Neural cell (in vitro differentiated cells): ENCODE measurements around the gene SLC30A7. TPM values are rescaled to one million over a fixed set of nuclear protein-coding genes. Genes with fewer than 3 reads are reported as not detected.

Experiments
- H2AFZ ChIP-seq: fragments of 200-600, 300-800 bp; sonication (generic), shearing (Covaris generic); 2 replicates; pipeline ENCODE4 v1.6.0; 2014; ENCODE audit warnings: low read depth, mild to moderate bottlenecking, antibody characterized with exemption, low read length, moderate library complexity
- H3F3A ChIP-seq: fragments of 200-600 bp; shearing (Covaris generic); 2 replicates; pipeline ENCODE4 v1.6.1; 2016; ENCODE audit warnings: mild to moderate bottlenecking, moderate library complexity, mixed read lengths, antibody characterized with exemption, low read length; ENCODE audit not compliant: insufficient read depth, poor library complexity, severe bottlenecking
- H3K27ac ChIP-seq: fragments of 200-600, 300-800 bp; sonication (generic), shearing (Covaris generic); 2 replicates; pipeline ENCODE4 v1.5.1; 2014; ENCODE audit warnings: mild to moderate bottlenecking, low read length, moderate library complexity
- H3K27me3 ChIP-seq: fragments of 300-800, 200-600 bp; sonication (generic), shearing (Covaris generic); 2 replicates; pipeline ENCODE4 v1.6.0; 2014; ENCODE audit warnings: mild to moderate bottlenecking, low read depth, low read length, moderate library complexity; ENCODE audit not compliant: insufficient read depth
- H3K36me3 ChIP-seq: fragments of 300-800, 200-600 bp; sonication (generic), shearing (Covaris generic); 2 replicates; pipeline ENCODE4 v1.5.1; 2014; ENCODE audit warnings: mild to moderate bottlenecking, antibody characterized with exemption, low read length, moderate library complexity; ENCODE audit not compliant: insufficient read depth
- H3K4me2 ChIP-seq: fragments of 300-800, 200-600 bp; sonication (generic), shearing (Covaris generic); 2 replicates; pipeline ENCODE4 v1.6.0; 2014; ENCODE audit warnings: mild to moderate bottlenecking, low read length
- H3K4me3 ChIP-seq: fragments of 300-800, 200-600 bp; sonication (generic), shearing (Covaris generic); 2 replicates; pipeline ENCODE4 v1.5.1; 2014; ENCODE audit warnings: mild to moderate bottlenecking, low read length, moderate library complexity
- H3K79me2 ChIP-seq: fragments of 200-600 bp; shearing (Covaris generic); replicated peaks from 2 replicates; pipeline ENCODE4 v1.6.0; 2014; ENCODE audit warnings: mild to moderate bottlenecking, low read length, moderate library complexity; ENCODE audit not compliant: insufficient read depth
- H3K9ac ChIP-seq: fragments of 300-800, 200-600 bp; sonication (generic), shearing (Covaris generic); 2 replicates; pipeline ENCODE4 v1.6.1; 2016; ENCODE audit warnings: mild to moderate bottlenecking, low read length, mixed read lengths
- H3K9me2 ChIP-seq: fragments of 200-600 bp; shearing (Covaris generic); 2 replicates; pipeline ENCODE4 v1.6.1; 2016; ENCODE audit warnings: mild to moderate bottlenecking, low read length, mixed read lengths; ENCODE audit not compliant: insufficient read depth
- H3K9me3 ChIP-seq: fragments of 200-600, 300-800 bp; sonication (generic), shearing (Covaris generic); 2 replicates; pipeline ENCODE4 v1.6.1; 2016; ENCODE audit warnings: mild to moderate bottlenecking, mixed run types, low read length, moderate library complexity, mixed read lengths
- H4K20me1 ChIP-seq: fragments of 200-600 bp; shearing (Covaris generic); 2 replicates; pipeline ENCODE4 v1.6.1; 2016; ENCODE audit warnings: mild to moderate bottlenecking, mixed run types; ENCODE audit not compliant: insufficient read depth
- CTCF ChIP-seq: fragments of 450-650 bp; IDR thresholded peaks from 2 replicates; pipeline ENCODE4 v1.5.1; 2014; ENCODE audit warnings: antibody characterized with exemption, mild to moderate bottlenecking, moderate library complexity; ENCODE audit not compliant: poor library complexity, severe bottlenecking
- EP300 ChIP-seq: fragments of 450-650 bp; conservative IDR thresholded peaks from 2 replicates; pipeline ENCODE4 v1.6.1; 2014; ENCODE audit warnings: antibody characterized with exemption, mild to moderate bottlenecking, moderate library complexity; ENCODE audit not compliant: poor library complexity, severe bottlenecking
- EZH2 ChIP-seq: fragments of 200-600, 300-800 bp; shearing (Covaris generic), sonication (generic); IDR thresholded peaks from 2 replicates; pipeline ENCODE4 v1.6.1; 2014; ENCODE audit warnings: antibody characterized with exemption, low read length, borderline replicate concordance, mild to moderate bottlenecking; ENCODE audit not compliant: insufficient read depth, poor library complexity, severe bottlenecking
- MXI1 ChIP-seq: fragments of 450-650 bp; conservative IDR thresholded peaks from 2 replicates; pipeline ENCODE4 v1.6.1; 2014; ENCODE audit warnings: antibody characterized with exemption, mild to moderate bottlenecking; ENCODE audit not compliant: poor library complexity, severe bottlenecking
- POLR2AphosphoS5 ChIP-seq: IDR thresholded peaks from 2 replicates; pipeline ENCODE4 v1.6.1; 2012
- RAD21 ChIP-seq: fragments of 450-650 bp; conservative IDR thresholded peaks from 2 replicates; pipeline ENCODE4 v1.6.1; 2014; ENCODE audit warnings: antibody characterized with exemption, mild to moderate bottlenecking, moderate library complexity
- REST ChIP-seq: IDR thresholded peaks from 2 replicates; pipeline ENCODE4 v1.6.1; 2012; ENCODE audit warnings: borderline replicate concordance
- SMC3 ChIP-seq: fragments of 450-650 bp; conservative IDR thresholded peaks from 2 replicates; pipeline ENCODE4 v1.6.1; 2014; ENCODE audit warnings: antibody characterized with exemption, mild to moderate bottlenecking, moderate library complexity; ENCODE audit not compliant: poor library complexity
- TAF1 ChIP-seq: IDR thresholded peaks from 2 replicates; pipeline ENCODE4 v1.6.1; 2012; ENCODE audit warnings: low read depth
- polyA plus RNA-seq: library from polyadenylated mRNA; depleted of rRNA; stranded (reverse); fragments of >200 nt; gene quantifications from 2 replicates; pipeline ENCODE4 v1.2.3, GENCODE V29; 2014

SLC30A7 gene
- polyA plus RNA-seq, 1 donor from 2014 or later = 19.8 TPM

GRCh38 chr1:101005871-101006270 lies 110.0 kb downstream of the SLC30A7 start:
- Histone ChIP-seq H3F3A (no peaks in the 10 kb centered on the region), H3K9me3 (no peaks in the 10 kb centered on the region), H3K4me2 (no peak overlapping the region), H3K4me3 (no peak overlapping the region), H3K36me3 (no peaks in the 10 kb centered on the region), H2AFZ (no peak overlapping the region), H3K27me3 (no peaks in the 10 kb centered on the region), H4K20me1 (no peaks in the 10 kb centered on the region), H3K9ac (no peak overlapping the region), H3K27ac (no peak overlapping the region), H3K79me2 (no peaks in the 10 kb centered on the region), H3K9me2 (no peaks in the 10 kb centered on the region)
- TF ChIP-seq MXI1 (no peak), EZH2 (no peak), REST (no peak), SMC3 (no peak), RAD21 (no peak), POLR2AphosphoS5 (no peak), EP300 (no peak), CTCF (no peak), TAF1 (no peak)

- H4K20me1 ChIP-seq = no peaks in the 10 kb centered on the region
- H3K36me3 ChIP-seq = no peaks in the 10 kb centered on the region
- no peaks in the 10 kb centered on the region for H3F3A ChIP-seq
- no peaks in the 10 kb centered on the region for H3K9me3 ChIP-seq
- no peak overlapping the region for H3K9ac ChIP-seq
- H3K27me3 ChIP-seq = no peaks in the 10 kb centered on the region
- H3K4me2 ChIP-seq = no peak overlapping the region
- H3K27ac ChIP-seq = no peak overlapping the region
- no peak overlapping the region for H3K4me3 ChIP-seq
- H3K9me2 ChIP-seq = no peaks in the 10 kb centered on the region
- H2AFZ ChIP-seq = no peak overlapping the region
- TF ChIP-seq TAF1 (no peak), RAD21 (no peak), MXI1 (no peak), SMC3 (no peak), CTCF (no peak), POLR2AphosphoS5 (no peak)
- no peaks in the 10 kb centered on the region for H3K79me2 ChIP-seq
Measured at GRCh38 chr1:101006553-101006952, 110.7 kb downstream of the SLC30A7 start.
